Adrenal gland (tissue), 12 donors: Measurements from ENCODE around the gene GPR146. TPM values are rescaled to one million over a fixed set of nuclear protein-coding genes. Genes with fewer than 3 reads are reported as not detected.

Source experiments
- DNase-seq, 7 donors: peaks; one replicate each; pipeline ENCODE4 v3.0.0-alpha.2; 2019 to 2020
- H3K27ac ChIP-seq, 5 donors: fragments of 200-600 bp; sonication (generic) in 4 of 5; 1 replicate in 3 of 5; 2 replicates in 2 of 5; pipeline versions ENCODE4 v1.5.1 to v1.8.0; 2016 to 2020; ENCODE audit warnings: mild to moderate bottlenecking in 1 of 5
- H3K27me3 ChIP-seq: fragments of 200-600 bp; 2 replicates; pipeline ENCODE4 v1.8.0; 2021
- H3K36me3 ChIP-seq, 2 donors: fragments of 200-600 bp; replicated peaks in 1 of 2; 1 replicate in 1 of 2; 2 replicates in 1 of 2; pipeline versions ENCODE4 v1.5.1 to v1.8.0; 2018 to 2022
- H3K4me1 ChIP-seq, 2 donors: fragments of 200-600 bp; replicated peaks in 1 of 2; 1 replicate in 1 of 2; 2 replicates in 1 of 2; pipeline versions ENCODE4 v1.5.1 to v1.8.0; 2018 to 2021
- H3K4me3 ChIP-seq, 4 donors: fragments of 200-600 bp; sonication (generic) in 3 of 4; one replicate each; pipeline ENCODE4 v1.5.1; 2016 to 2018
- H3K9me3 ChIP-seq, 3 donors: fragments of 200-600 bp; sonication (generic) in 1 of 3; replicated peaks in 1 of 3; 1 replicate in 2 of 3; 2 replicates in 1 of 3; pipeline versions ENCODE4 v1.5.1 to v1.8.0; 2016 to 2021
- POLR2A ChIP-seq, 2 donors: fragments of 450-650 bp; IDR thresholded peaks; one replicate each; pipeline ENCODE4 v1.6.1; 2017; ENCODE audit warnings: antibody characterized with exemption in 2 of 2, mild to moderate bottlenecking in 2 of 2, moderate library complexity in 1 of 2
- WGBS, 4 donors: extraction: QIAGEN DNeasy Blood & Tissue Kit in 2 of 4; methylation state at CpG; one replicate each; pipeline versions ENCODE4 v1.1.5 to v1.1.7; 2013 to 2017; 5-methylcytosine and 5-hydroxymethylcytosine counted together
- intact Hi-C, 2 donors: fragments of 100-400 bp; cut with DNase I; formaldehyde crosslinking; loops; one replicate each; pipeline versions ENCODE4 v1.14.1 to v1.15.0; 2022 to 2023
- polyA plus RNA-seq, 3 donors: library from polyadenylated mRNA; stranded (reverse); fragments of 200-250 nt in 2 of 3; fragments of 350-450 nt in 1 of 3; fragmentation: Illumina TruSeq in 1 of 3; extraction: RNeasy Lipid Tissue Mini Kit (QIAGEN cat#74804) in 1 of 3; gene quantifications; one replicate each; pipeline ENCODE4 v1.2.3, GENCODE V29; 2013 to 2014
- total RNA-seq, 9 donors: library from RNA; depleted of rRNA in 4 of 9; stranded (reverse); fragments of >200 nt in 4 of 9; fragments of 120-200 nt in 1 of 9; fragmentation: NEBNext Ultra II Directional in 1 of 9; extraction: Animal tissue kit (Norgen Biotek cat#: 25700) in 1 of 9; gene quantifications; one replicate each; pipeline versions ENCODE4 v1.1.0 to v1.2.4, GENCODE V29; 2013 to 2023
- TF ChIP-seq, protein P1 (sequence below), 6 experiments: fragments of 450-650 bp in 4 of 6; fragments of 200-600 bp in 2 of 6; sonication (generic) in 1 of 6; IDR thresholded peaks; 1 replicate in 5 of 6; 2 replicates in 1 of 6; pipeline versions ENCODE4 v1.5.1 to v1.8.0; 2016 to 2021; ENCODE audit warnings: antibody characterized with exemption in 6 of 6, mild to moderate bottlenecking in 2 of 6, moderate library complexity in 1 of 6
- donor health status: healthy with polysubstance abuse.
- donor health status: Bipolar disorder and iron deficiency.
- donor health status: DM: yes; HTN: yes; CAD: no.
- donor health status: DM: no; HTN: no; CAD: no.
- donor health status: DM: no; HTN: no; CAD: no.
- donor health status: DM: yes; HTN: yes; CAD: no.

The GPR146 gene
- total and polyA plus RNA-seq, 12 donors, result 0.90 to 17.3 (median 8.7) TPM

DNA sequence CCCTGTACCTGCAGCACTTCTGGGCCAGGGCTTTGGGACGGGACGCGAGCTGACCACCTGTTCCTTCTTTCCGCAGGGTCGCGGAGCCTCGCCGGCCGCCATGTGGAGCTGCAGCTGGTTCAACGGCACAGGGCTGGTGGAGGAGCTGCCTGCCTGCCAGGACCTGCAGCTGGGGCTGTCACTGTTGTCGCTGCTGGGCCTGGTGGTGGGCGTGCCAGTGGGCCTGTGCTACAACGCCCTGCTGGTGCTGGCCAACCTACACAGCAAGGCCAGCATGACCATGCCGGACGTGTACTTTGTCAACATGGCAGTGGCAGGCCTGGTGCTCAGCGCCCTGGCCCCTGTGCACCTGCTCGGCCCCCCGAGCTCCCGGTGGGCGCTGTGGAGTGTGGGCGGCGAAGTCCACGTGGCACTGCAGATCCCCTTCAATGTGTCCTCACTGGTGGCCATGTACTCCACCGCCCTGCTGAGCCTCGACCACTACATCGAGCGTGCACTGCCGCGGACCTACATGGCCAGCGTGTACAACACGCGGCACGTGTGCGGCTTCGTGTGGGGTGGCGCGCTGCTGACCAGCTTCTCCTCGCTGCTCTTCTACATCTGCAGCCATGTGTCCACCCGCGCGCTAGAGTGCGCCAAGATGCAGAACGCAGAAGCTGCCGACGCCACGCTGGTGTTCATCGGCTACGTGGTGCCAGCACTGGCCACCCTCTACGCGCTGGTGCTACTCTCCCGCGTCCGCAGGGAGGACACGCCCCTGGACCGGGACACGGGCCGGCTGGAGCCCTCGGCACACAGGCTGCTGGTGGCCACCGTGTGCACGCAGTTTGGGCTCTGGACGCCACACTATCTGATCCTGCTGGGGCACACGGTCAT, 13.3 kb downstream of the GPR146 start:
- no peaks in the 10 kb centered on the region for H3K36me3 ChIP-seq
- no peak for TF ChIP-seq POLR2A (IDR thresholded peaks at IDR 0.05)
- TF ChIP-seq, protein P1, sequence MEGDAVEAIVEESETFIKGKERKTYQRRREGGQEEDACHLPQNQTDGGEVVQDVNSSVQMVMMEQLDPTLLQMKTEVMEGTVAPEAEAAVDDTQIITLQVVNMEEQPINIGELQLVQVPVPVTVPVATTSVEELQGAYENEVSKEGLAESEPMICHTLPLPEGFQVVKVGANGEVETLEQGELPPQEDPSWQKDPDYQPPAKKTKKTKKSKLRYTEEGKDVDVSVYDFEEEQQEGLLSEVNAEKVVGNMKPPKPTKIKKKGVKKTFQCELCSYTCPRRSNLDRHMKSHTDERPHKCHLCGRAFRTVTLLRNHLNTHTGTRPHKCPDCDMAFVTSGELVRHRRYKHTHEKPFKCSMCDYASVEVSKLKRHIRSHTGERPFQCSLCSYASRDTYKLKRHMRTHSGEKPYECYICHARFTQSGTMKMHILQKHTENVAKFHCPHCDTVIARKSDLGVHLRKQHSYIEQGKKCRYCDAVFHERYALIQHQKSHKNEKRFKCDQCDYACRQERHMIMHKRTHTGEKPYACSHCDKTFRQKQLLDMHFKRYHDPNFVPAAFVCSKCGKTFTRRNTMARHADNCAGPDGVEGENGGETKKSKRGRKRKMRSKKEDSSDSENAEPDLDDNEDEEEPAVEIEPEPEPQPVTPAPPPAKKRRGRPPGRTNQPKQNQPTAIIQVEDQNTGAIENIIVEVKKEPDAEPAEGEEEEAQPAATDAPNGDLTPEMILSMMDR (IDR thresholded peaks at IDR 0.05), result no peak
- no peak overlapping the region for H3K4me3 ChIP-seq
- no peaks in the 10 kb centered on the region for H3K27me3 ChIP-seq
- no peak for DNase-seq
- no peak overlapping the region for H3K27ac ChIP-seq
- H3K4me1 ChIP-seq, result peaks cover 0 to 38% of the 10 kb centered on the region in 2 donors
- 94 to 98% (median 97%) methylated on average over 25 to 62 of the region's 62 CpGs for WGBS, 4 donors
- intact Hi-C loops, result no loop called here
- H3K9me3 ChIP-seq, result no peaks in the 10 kb centered on the region

DNA sequence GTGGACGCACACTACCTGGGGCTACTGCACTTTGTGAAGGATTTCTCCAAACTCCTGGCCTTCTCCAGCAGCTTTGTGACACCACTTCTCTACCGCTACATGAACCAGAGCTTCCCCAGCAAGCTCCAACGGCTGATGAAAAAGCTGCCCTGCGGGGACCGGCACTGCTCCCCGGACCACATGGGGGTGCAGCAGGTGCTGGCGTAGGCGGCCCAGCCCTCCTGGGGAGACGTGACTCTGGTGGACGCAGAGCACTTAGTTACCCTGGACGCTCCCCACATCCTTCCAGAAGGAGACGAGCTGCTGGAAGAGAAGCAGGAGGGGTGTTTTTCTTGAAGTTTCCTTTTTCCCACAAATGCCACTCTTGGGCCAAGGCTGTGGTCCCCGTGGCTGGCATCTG, 14.0 kb downstream of the GPR146 start:
- no peak for TF ChIP-seq POLR2A (IDR thresholded peaks at IDR 0.05)
- TF ChIP-seq, protein P1 (IDR thresholded peaks at IDR 0.05), result no peak
- Histone ChIP-seq H3K27me3 (no peaks in the 10 kb centered on the region), H3K4me3 (no peak overlapping the region), H3K9me3 (no peaks in the 10 kb centered on the region), H3K4me1 (peaks cover 0 to 34% of the 10 kb centered on the region in 2 donors), H3K27ac (no peak overlapping the region), H3K36me3 (no peaks in the 10 kb centered on the region)
- intact Hi-C loops, result no loop called here
- no peak for DNase-seq
- 93 to 95% (median 94%) methylated on average over 7 to 13 of the region's 13 CpGs for WGBS, 4 donors

DNA sequence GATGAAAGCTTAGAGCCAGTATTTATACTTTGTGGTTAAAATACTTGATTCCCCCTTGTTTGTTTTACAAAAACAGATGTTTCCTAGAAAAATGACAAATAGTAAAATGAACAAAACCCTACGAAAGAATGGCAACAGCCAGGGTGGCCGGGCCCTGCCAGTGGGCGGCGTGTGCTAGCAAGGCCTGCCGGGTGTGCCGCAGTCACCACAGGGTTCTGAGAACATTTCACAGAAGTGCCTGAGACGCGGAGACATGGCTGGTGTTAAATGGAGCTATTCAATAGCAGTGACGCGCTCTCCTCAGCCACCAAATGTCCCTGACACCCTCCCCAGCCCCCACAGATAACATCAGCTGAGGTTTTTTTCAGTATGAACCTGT, 14.5 kb downstream of the GPR146 start:
- H3K36me3 ChIP-seq, result no peaks in the 10 kb centered on the region
- no peak overlapping the region for H3K4me3 ChIP-seq
- peaks cover 0 to 29% of the 10 kb centered on the region in 2 donors for H3K4me1 ChIP-seq
- DNase-seq, result no peak
- 82 to 93% (median 88%) methylated on average over 10 of the region's 10 CpGs for WGBS, 4 donors
- no peak overlapping the region for H3K27ac ChIP-seq
- intact Hi-C loops, result no loop called here
- no peaks in the 10 kb centered on the region for H3K27me3 ChIP-seq
- TF ChIP-seq, protein P1 (IDR thresholded peaks at IDR 0.05), result no peak
- no peak for TF ChIP-seq POLR2A (IDR thresholded peaks at IDR 0.05)
- H3K9me3 ChIP-seq, result no peaks in the 10 kb centered on the region

DNA sequence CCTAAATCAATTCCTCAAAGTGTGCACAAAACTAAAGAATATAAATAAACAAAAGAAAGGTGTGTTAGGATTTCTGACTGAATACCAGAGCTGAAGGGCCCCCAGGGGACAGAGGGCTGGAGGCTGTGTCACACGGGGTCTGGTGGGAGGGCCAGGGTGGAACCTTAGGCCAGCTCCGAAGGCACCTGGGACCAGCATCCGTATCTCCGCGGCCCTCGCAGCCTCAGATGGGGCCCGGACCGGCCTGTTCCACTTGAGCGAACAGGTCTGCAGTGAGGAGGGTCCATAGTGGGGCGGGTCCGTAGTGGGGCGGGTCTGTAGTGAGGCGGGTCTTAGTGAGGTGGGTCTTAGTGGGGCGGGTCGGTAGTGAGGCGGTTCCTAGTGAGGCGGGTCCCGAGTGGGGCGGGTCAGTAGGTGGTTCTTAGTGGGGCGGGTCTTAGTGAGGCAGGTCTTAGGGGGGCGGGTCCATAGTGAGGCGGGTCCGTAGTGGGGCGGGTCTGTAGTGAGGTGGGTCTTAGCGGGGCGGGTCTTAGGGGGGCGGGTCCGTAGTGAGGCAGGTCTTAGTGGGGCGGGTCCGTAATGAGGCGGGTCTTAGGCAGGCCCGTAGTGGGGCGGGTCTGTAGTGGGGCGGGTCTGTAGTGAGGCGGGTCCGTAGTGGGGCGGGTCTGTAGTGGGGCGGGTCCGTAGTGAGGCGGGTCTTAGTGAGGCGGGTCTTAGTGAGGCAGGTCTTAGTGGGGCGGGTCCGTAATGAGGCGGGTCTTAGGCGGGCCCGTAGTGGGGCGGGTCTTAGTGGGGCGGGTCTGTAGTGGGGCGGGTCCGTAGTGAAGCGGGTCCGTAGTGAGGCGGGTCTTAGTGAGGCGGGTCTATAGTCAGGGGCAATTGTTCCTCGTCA, 15.1 kb downstream of the GPR146 start:
- no peaks in the 10 kb centered on the region for H3K36me3 ChIP-seq
- H3K9me3 ChIP-seq, result no peaks in the 10 kb centered on the region
- DNase-seq, result peak in 1 of 7 donors; percentile 37
- 49 to 67% (median 53%) methylated on average over 34 to 53 of the region's 55 CpGs for WGBS, 4 donors
- H3K27ac ChIP-seq, result peak overlapping the region in 1 of 5 donors; percentile 36
- H3K4me3 ChIP-seq, result no peak overlapping the region
- intact Hi-C loops, result no loop called here
- no peak for TF ChIP-seq POLR2A (IDR thresholded peaks at IDR 0.05)
- TF ChIP-seq, protein P1 (IDR thresholded peaks at IDR 0.05), result no peak
- peaks cover 0 to 25% of the 10 kb centered on the region in 2 donors for H3K4me1 ChIP-seq
- H3K27me3 ChIP-seq, result no peaks in the 10 kb centered on the region
